ENCODE data around the gene TMCC3.

The TMCC3 gene

DNA sequence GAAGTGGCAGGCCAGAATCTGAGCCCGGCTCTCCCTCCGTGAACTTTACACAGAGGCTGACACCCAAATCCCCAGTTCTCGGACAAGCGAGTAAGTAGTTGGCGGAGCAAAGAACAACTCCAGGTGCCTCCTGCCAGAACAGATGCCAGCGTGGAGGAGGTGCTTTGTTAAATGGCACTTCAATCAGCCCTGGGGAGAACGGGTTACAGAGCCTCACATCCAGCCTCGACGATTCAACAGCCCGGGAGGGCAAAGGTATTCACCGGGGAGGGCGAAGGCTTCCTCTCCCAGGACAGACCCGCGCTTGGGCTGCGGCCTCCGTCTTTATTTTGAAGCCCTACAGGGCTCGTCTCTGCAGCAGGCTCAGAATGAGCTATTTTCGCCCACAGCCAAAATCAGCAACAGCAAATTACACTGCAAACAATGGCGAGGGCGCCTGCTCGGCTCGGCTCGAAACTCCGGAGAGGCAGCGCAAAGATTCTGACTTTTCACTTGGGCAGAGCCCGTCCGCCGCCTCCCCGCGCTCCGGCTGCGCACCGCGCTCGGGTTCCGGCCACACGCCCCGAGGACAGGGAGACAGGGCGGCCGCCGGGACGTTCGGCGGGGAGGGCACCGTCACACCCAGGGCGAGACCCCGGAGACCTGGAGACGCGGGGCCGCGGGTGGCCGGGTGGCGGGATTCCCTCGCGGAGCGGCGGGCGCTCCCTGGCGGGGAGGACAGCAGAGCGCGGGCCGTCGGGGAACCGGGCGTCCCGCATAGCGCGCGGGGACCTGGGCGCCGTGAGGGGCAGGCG, 811 bp downstream of the TMCC3 start:
- peaks cover 14% of the 10 kb centered on the region for H3K4me1 ChIP-seq (ENCODE audit: control insufficient read depth, insufficient read depth, low read length)
- POLR2A ChIA-PET: no interaction called here
- CTCF ChIA-PET: no interaction called here
- peak overlapping the region; percentile 68; the same call in 1 of the 2 replicates for H3K27ac ChIP-seq (ENCODE audit: extremely low read depth, low read depth, low read length)
- H3K4me3 ChIP-seq (ENCODE audit: low read depth, low read length): peak overlapping the region; percentile 69
- no peaks in the 10 kb centered on the region for H3K36me3 ChIP-seq (ENCODE audit: control insufficient read depth in 2 of 2, insufficient read depth in 1 of 2, low read length in 2 of 2)
- no peaks in the 10 kb centered on the region for H3K9me3 ChIP-seq (ENCODE audit: control insufficient read depth, insufficient read depth, low read depth, low read length)
- TF ChIP-seq ZNF174 (tag by site-specific recombination; IDR thresholded peaks at IDR 0.05) (0 out of 2 replicates have a peak, but pooled peaks have one; percentile 64), ZNF146 (tag by site-specific recombination; IDR thresholded peaks at IDR 0.05) (no peak), REPIN1 (tag by site-specific recombination; IDR thresholded peaks at IDR 0.05; ENCODE audit: low read depth) (no peak), ZNF473 (tag by site-specific recombination; IDR thresholded peaks at IDR 0.05) (no peak), ZSCAN23 (tag by site-specific recombination; IDR thresholded peaks at IDR 0.05) (no peak), GLIS1 (tag by site-specific recombination; IDR thresholded peaks at IDR 0.05) (peak; percentile 41; the same call in 1 of the 2 replicates), KLF17 (tag by site-specific recombination; IDR thresholded peaks at IDR 0.05) (no peak), MYNN (tag by site-specific recombination; IDR thresholded peaks at IDR 0.05; ENCODE audit: borderline replicate concordance) (no peak), KLF8 (tag by site-specific recombination; IDR thresholded peaks at IDR 0.05) (peak; percentile 55; the same call in 1 of the 2 replicates), ZBTB21 (tag by site-specific recombination; IDR thresholded peaks at IDR 0.05) (no peak), ZNF792 (tag by site-specific recombination; IDR thresholded peaks at IDR 0.05) (no peak), ZNF2 (tag by site-specific recombination; IDR thresholded peaks at IDR 0.05) (no peak), ZFHX2 (tag by site-specific recombination; conservative IDR thresholded peaks at IDR 0.05) (no peak), ZNF596 (tag by site-specific recombination; IDR thresholded peaks at IDR 0.05) (peak; percentile 61), ZNF133 (tag by site-specific recombination; IDR thresholded peaks at IDR 0.05) (no peak), ZNF341 (tag by site-specific recombination; IDR thresholded peaks at IDR 0.05; ENCODE audit: low read depth) (peak; percentile 68), ZFP41 (tag by site-specific recombination; IDR thresholded peaks at IDR 0.05; ENCODE audit: borderline replicate concordance) (no peak), ZNF623 (tag by site-specific recombination; IDR thresholded peaks at IDR 0.05) (no peak), ZNF335 (tag by site-specific recombination; conservative IDR thresholded peaks at IDR 0.05) (peak; percentile 53), KLF1 (tag by site-specific recombination; IDR thresholded peaks at IDR 0.05) (peak; percentile 61), ZBTB17 (tag by site-specific recombination; IDR thresholded peaks at IDR 0.05) (0 out of 2 replicates have a peak, but pooled peaks have one; percentile 20), YY1 (tag by site-specific recombination; IDR thresholded peaks at IDR 0.05) (peak; percentile 40; the same call in 1 of the 2 replicates), TCF7L2 (IDR thresholded peaks at IDR 0.05; ENCODE audit: borderline replicate concordance, low read depth, low read length) (no peak), ZNF391 (tag by site-specific recombination; IDR thresholded peaks at IDR 0.05; ENCODE audit: borderline replicate concordance, low read depth) (no peak), ZNF677 (tag by site-specific recombination; IDR thresholded peaks at IDR 0.05) (no peak), ZNF16 (tag by site-specific recombination; IDR thresholded peaks at IDR 0.05; ENCODE audit: low read depth) (no peak), BCL11B (tag by site-specific recombination; IDR thresholded peaks at IDR 0.05; ENCODE audit: low read depth) (peak; percentile 19; the same call in 1 of the 2 replicates), ZNF624 (tag by site-specific recombination; IDR thresholded peaks at IDR 0.05) (no peak), ZNF302 (tag by site-specific recombination; IDR thresholded peaks at IDR 0.05; ENCODE audit: low read depth) (no peak), ZSCAN30 (tag by site-specific recombination; IDR thresholded peaks at IDR 0.05) (0 out of 2 replicates have a peak, but pooled peaks have one; percentile 44), ZIC2 (tag by site-specific recombination; IDR thresholded peaks at IDR 0.05) (peak; percentile 32; the same call in 1 of the 2 replicates), ZBTB8A (tag by site-specific recombination; IDR thresholded peaks at IDR 0.05) (peak; percentile 90), ZNF202 (tag by site-specific recombination; IDR thresholded peaks at IDR 0.05; ENCODE audit: borderline replicate concordance) (no peak), BCL11A (tag by site-specific recombination; IDR thresholded peaks at IDR 0.05; ENCODE audit: low read depth) (no peak), ZNF626 (tag by site-specific recombination; IDR thresholded peaks at IDR 0.05) (no peak)
- TF ChIP-seq, protein P1, sequence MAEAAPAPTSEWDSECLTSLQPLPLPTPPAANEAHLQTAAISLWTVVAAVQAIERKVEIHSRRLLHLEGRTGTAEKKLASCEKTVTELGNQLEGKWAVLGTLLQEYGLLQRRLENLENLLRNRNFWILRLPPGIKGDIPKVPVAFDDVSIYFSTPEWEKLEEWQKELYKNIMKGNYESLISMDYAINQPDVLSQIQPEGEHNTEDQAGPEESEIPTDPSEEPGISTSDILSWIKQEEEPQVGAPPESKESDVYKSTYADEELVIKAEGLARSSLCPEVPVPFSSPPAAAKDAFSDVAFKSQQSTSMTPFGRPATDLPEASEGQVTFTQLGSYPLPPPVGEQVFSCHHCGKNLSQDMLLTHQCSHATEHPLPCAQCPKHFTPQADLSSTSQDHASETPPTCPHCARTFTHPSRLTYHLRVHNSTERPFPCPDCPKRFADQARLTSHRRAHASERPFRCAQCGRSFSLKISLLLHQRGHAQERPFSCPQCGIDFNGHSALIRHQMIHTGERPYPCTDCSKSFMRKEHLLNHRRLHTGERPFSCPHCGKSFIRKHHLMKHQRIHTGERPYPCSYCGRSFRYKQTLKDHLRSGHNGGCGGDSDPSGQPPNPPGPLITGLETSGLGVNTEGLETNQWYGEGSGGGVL (tag by site-specific recombination; IDR thresholded peaks at IDR 0.05): peak; percentile 77
- TF ChIP-seq, protein P2, sequence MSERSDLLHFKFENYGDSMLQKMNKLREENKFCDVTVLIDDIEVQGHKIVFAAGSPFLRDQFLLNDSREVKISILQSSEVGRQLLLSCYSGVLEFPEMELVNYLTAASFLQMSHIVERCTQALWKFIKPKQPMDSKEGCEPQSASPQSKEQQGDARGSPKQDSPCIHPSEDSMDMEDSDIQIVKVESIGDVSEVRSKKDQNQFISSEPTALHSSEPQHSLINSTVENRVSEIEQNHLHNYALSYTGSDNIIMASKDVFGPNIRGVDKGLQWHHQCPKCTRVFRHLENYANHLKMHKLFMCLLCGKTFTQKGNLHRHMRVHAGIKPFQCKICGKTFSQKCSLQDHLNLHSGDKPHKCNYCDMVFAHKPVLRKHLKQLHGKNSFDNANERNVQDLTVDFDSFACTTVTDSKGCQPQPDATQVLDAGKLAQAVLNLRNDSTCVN (tag by site-specific recombination; optimal IDR thresholded peaks at IDR 0.05): peak; percentile 84
